ENCODE data around the gene CEBPZOS.
A peak's percentile ranks its signal among the peaks of the same experiment; 100 is the strongest.

The CEBPZOS gene

DNA sequence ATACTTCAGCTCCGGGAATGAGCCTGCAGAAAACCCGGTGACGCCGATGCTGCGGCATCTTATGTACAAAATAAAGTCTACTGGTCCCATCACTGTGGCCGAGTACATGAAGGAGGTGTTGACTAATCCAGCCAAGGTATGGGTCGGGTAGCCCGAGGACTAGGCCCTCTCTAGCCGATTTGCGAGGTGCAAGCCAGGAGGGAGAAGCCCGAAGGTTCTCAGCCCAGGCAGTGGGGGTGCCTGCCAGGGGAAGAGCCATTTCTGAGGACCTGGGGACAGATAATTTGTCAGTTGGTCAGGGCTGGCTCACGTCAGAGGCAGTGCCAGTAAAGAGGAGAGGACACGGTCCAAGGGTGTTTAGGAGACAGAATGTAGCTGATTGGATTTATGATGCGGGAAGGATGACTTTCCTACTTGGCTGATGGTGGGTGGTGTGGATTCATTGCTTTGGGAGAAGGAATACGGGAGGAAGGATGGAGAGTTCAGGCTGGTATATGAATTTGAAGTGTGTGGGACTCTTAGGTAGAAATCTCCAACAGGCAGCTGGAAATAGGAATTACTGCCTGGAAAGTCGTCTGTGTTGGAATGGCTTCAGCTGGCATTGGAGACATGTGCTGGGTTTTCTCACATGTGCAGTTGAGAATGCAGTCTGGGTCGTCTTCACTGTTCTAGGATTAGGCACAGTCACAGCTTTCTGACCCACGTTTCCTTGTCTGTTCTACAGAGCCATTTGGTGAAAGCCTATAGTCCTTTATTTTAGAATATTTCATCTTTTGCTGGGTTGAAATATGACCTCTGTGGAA, 36.0 kb downstream of the CEBPZOS start:
- peak; percentile 36 for DNase-seq (ENCODE audit: low read depth)

DNA sequence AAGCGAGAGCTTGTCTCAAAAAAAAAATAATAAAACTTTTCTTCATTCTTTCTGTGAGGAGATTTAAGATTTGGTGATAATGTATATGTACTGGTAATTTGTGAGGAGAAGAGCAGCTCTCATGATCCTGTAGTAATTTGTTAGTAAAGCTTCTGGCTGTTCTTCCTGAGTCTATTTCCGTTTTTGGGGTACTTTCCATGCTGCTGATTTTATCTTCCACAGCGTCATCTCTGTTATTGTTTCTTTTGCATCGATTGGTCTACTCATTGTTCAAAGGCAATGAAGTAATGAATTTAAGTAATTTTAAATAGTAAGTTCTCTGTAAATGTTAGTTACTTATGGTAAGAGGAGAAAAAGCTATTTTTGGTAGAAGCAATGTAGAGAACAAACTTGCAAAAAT, 47.1 kb downstream of the CEBPZOS start:
- DNase-seq (ENCODE audit: low read depth): no peak

DNA sequence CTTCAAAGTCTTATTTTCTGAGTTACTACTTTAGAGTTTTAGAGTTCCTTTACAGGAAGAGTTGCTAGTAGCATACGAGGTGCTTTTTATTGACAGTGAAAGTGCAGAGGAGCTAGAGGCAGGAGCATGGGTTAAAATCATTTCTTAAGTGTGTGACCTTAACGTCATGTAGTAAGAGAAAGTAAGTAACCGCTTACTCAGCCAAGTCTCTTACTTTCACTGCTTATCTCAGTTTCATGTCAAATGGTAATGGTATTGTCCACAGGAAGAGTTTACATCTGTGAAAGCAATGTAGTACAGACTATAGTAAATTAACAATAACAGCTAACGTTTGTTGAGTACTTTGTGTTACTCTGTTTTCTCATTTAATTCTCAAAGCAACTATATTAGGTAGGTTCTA, 47.7 kb downstream of the CEBPZOS start:
- no peak for DNase-seq (ENCODE audit: low read depth)

DNA sequence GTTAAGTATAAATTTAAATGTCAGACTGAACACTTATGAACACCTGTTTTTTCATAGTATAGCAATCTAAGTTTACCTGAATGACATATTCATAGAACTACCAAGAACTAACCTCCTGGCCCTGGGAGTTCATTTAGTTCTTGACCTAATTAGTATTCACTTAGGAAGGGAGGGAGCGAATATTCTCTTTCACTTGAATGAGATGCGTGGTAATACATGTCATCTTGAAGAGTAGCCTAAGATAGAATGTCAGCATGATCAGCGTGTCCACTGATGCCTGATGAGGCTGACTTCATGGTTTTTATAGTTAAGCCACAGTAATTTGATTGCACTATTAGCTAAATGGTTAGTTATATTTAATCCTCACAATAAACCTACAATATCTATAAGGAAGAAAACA, 48.5 kb downstream of the CEBPZOS start:
- DNase-seq (ENCODE audit: low read depth): no peak

DNA sequence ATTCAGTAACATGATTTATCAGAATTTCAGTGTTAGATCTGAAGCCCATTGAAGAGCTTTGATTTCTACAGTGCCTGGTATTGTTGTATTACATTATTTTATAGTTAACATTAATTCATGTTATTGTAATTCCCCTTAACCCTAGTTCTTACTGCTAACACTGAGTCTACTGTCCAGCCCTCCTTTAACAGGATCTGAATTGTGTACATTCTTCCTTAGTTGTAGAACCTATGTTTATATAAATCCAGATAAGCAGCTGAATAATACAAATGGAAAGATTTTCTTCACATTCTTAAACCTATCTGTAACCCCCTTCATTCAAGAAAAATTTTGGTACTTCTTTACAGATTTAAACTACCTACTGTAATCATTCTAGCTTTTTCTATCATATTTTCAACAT, 49.9 kb downstream of the CEBPZOS start:
- no peak for DNase-seq (ENCODE audit: low read depth)

DNA sequence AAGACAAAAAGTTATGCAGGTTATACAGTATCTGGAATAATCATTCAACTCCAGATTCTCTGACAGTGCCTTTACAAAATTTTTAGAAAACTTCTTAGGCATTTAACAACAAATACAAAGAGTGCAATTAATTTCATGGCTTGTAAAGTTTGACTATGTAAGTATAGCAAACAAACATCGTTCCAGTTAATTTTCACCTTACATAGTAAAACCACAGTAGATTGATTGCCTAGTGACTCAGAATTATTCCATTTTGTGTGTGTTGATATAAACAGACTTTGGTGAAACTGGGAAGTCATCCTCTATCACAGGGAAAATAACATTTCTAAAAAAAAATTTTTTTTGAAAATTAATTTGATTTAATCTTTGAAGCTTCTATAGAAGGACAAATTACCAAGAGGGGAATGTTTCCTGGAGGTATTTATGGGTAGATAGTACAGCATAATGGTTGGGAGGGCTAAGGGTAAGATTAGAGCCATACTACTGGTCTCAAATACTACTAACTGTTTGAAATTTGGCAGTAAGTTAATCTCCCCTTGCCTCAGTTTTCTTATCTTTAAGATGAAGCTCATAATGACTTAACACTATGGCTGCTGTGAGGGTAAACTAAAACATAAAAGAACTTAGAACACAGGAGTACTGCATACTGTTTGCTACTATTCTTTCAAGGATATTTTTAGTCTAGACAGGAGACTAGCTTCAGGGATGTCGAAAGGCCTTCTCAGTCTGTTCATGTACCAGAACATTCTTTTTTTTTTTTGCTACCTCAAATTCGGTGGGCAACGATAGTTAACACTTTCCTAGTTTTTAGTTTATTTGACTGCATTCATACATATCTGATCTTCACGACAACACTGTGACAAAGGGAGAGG, 54.8 kb downstream of the CEBPZOS start:
- DNase-seq (ENCODE audit: low read depth): no peak
